Parathyroid adenoma (tissue), 2 donors: Measurements from ENCODE around the gene ELOVL2.

Experiments
- H2AFZ ChIP-seq: fragments of 300-600 bp; sonication (generic); one replicate; pipeline ENCODE4 v1.7.0; 2017; ENCODE audit warnings: antibody characterized with exemption, mild to moderate bottlenecking
- H3K27ac ChIP-seq: fragments of 300-600 bp; sonication (generic); one replicate; pipeline ENCODE4 v1.7.0; 2017
- H3K27me3 ChIP-seq: fragments of 300-600 bp; sonication (generic); one replicate; pipeline ENCODE4 v1.7.0; 2017; ENCODE audit warnings: low read length; ENCODE audit not compliant: control insufficient read depth, insufficient read depth
- H3K36me3 ChIP-seq: fragments of 300-600 bp; sonication (generic); one replicate; pipeline ENCODE4 v1.7.0; 2017; ENCODE audit warnings: low read length; ENCODE audit not compliant: control insufficient read depth, insufficient read depth
- H3K4me1 ChIP-seq: fragments of 300-600 bp; sonication (generic); one replicate; pipeline ENCODE4 v1.7.0; 2017; ENCODE audit warnings: control low read depth
- H3K4me2 ChIP-seq: fragments of 300-600 bp; sonication (generic); one replicate; pipeline ENCODE4 v1.7.0; 2017; ENCODE audit warnings: low read length
- H3K4me3 ChIP-seq: fragments of 300-600 bp; sonication (generic); one replicate; pipeline ENCODE4 v1.7.0; 2017; ENCODE audit warnings: low read depth, low read length
- H3K79me2 ChIP-seq: fragments of 300-600 bp; sonication (generic); one replicate; pipeline ENCODE4 v1.7.0; 2017; ENCODE audit warnings: control low read depth
- H3K9ac ChIP-seq: fragments of 300-600 bp; sonication (generic); one replicate; pipeline ENCODE4 v1.7.0; 2017; ENCODE audit warnings: mild to moderate bottlenecking
- H3K9me3 ChIP-seq: fragments of 300-600 bp; sonication (generic); one replicate; pipeline ENCODE4 v1.7.0; 2017; ENCODE audit warnings: low read length; ENCODE audit not compliant: control insufficient read depth
- TF ChIP-seq, protein P1 (sequence below): fragments of 300-600 bp; sonication (generic); IDR thresholded peaks from one replicate; pipeline ENCODE4 v1.7.0; 2017; ENCODE audit warnings: antibody characterized with exemption, mild to moderate bottlenecking
- donor health status: primary hyperparathyroidism.

Gene ELOVL2

DNA sequence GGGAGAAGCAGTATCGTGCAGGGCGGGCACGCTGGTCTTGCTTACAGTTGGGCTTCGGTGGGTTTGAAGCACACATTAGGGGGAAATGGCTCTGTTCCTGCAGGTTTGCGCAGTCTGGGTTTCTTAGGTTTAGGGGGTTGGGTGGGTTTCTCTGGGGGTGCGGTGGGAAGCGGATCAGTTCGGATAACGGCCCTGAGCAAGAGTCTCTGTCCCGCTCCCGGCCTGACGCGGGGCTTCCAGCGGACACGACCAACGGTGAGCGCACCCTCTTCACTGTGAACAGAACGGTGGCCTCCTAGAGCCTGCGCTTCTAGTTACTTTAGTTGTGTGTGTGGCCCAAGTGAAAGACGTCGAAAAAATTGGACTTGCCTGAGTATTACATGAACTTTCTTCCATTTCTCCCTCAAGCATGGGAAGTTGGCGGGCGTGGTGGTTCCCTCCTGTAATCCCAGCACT, 635 bp upstream of the ELOVL2 start:
- H3K4me1 ChIP-seq = peaks cover 13% of the 10 kb centered on the region
- no peaks in the 10 kb centered on the region for H3K36me3 ChIP-seq
- TF ChIP-seq, protein P1, sequence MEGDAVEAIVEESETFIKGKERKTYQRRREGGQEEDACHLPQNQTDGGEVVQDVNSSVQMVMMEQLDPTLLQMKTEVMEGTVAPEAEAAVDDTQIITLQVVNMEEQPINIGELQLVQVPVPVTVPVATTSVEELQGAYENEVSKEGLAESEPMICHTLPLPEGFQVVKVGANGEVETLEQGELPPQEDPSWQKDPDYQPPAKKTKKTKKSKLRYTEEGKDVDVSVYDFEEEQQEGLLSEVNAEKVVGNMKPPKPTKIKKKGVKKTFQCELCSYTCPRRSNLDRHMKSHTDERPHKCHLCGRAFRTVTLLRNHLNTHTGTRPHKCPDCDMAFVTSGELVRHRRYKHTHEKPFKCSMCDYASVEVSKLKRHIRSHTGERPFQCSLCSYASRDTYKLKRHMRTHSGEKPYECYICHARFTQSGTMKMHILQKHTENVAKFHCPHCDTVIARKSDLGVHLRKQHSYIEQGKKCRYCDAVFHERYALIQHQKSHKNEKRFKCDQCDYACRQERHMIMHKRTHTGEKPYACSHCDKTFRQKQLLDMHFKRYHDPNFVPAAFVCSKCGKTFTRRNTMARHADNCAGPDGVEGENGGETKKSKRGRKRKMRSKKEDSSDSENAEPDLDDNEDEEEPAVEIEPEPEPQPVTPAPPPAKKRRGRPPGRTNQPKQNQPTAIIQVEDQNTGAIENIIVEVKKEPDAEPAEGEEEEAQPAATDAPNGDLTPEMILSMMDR = no peak
- no peaks in the 10 kb centered on the region for H3K27me3 ChIP-seq
- H2AFZ ChIP-seq = peak overlapping the region; percentile 88
- no peak overlapping the region for H3K27ac ChIP-seq
- peak overlapping the region; percentile 44 for H3K4me2 ChIP-seq
- H3K79me2 ChIP-seq = no peaks in the 10 kb centered on the region
- H3K9ac ChIP-seq = no peak overlapping the region
- H3K4me3 ChIP-seq = peak overlapping the region; percentile 11
- H3K9me3 ChIP-seq = no peaks in the 10 kb centered on the region

DNA sequence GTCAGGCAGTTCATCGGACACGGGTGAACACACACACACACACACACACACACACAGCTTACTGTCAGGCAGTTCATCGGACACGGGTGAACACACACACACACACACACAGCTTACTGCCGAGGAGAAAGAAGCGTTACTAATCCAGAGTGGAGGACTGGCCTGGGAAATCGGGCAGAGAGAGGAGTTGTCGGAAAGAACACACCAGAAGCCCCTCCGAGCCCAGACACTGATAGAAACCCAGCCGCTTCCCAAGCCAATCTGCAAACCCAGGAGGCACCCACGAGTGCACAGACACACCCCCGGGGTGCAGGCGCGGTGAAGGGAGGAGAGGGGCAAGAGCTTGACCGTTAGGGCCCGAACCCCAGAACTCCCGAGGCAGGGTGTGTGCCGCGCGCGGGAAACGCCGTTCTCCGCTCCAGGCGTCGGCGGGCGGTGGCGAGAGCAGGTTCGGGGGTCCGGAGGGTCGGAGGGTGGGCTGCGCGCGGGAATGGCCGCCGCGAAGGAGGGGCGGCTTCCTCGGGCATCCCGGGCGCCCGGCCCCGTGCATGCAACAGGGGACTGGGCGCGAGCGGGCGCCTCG, 636 bp downstream of the ELOVL2 start:
- no peaks in the 10 kb centered on the region for H3K36me3 ChIP-seq
- H3K79me2 ChIP-seq = no peaks in the 10 kb centered on the region
- TF ChIP-seq, protein P1 = no peak
- peak overlapping the region; percentile 75 for H3K4me2 ChIP-seq
- no peaks in the 10 kb centered on the region for H3K9me3 ChIP-seq
- H3K9ac ChIP-seq = no peak overlapping the region
- H3K4me1 ChIP-seq = peaks cover 13% of the 10 kb centered on the region
- H3K4me3 ChIP-seq = peak overlapping the region; percentile 49
- H3K27ac ChIP-seq = peak overlapping the region; percentile 38
- peak overlapping the region; percentile 82 for H2AFZ ChIP-seq
- no peaks in the 10 kb centered on the region for H3K27me3 ChIP-seq

GRCh38 chr6:11042750-11043377, 1.2 kb downstream of the ELOVL2 start:
- Histone ChIP-seq H3K36me3 (no peaks in the 10 kb centered on the region), H3K9me3 (no peaks in the 10 kb centered on the region), H3K9ac (no peak overlapping the region), H3K4me3 (peak overlapping the region; percentile 49), H3K79me2 (no peaks in the 10 kb centered on the region), H3K4me2 (peak overlapping the region; percentile 75), H2AFZ (peak overlapping the region; percentile 82), H3K27ac (peak overlapping the region; percentile 25), H3K27me3 (no peaks in the 10 kb centered on the region), H3K4me1 (peaks cover 13% of the 10 kb centered on the region)
- TF ChIP-seq, protein P1 = no peak

DNA sequence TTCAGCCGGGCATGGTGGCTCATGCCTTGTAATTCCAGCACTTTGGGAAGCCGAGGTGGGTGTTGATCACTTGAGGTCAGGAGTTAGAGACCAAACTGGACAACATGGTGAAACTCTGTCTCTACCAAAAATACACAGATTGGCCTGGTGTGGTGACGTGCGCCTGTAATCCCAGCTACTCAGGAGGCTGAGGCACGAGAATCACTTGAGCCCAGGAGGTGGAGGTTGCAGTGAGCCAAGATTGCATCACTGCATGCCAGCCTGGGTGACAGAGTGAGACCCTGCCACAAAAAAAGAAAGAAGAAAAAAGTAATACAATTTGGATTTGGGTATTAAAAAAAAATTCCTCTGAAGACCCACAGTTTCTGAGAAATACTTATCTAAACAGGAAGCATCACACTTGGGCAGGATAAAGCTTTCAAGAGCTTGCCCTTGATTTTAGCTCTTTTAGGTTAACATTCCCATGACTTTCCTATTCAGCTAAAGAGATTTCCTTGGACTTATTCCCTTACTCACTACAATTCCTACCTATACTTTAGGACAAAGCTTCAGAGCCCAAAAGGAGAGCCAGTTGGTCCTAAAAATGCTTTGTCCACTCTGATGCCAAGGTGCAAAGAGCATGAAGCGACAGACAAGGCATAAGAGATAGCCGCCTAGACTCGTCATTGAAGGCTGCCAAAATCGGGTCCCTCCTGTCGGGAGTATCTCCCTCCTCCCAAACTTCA, 1.9 kb downstream of the ELOVL2 start:
- Histone ChIP-seq H3K27ac (peak overlapping the region; percentile 11), H3K9ac (no peak overlapping the region), H3K27me3 (no peaks in the 10 kb centered on the region), H3K4me2 (no peak overlapping the region), H3K36me3 (no peaks in the 10 kb centered on the region), H3K9me3 (no peaks in the 10 kb centered on the region), H3K79me2 (no peaks in the 10 kb centered on the region), H2AFZ (no peak overlapping the region), H3K4me3 (no peak overlapping the region), H3K4me1 (peaks cover 13% of the 10 kb centered on the region)
- TF ChIP-seq, protein P1 = no peak
